Activated naive CD4-positive, alpha-beta T cell treated with anti-CD3 and anti-CD28 coated beads, Interleukin-2, amount 50 U/mL, for 72 hours (primary cell): Measurements from ENCODE around the gene UNK. TPM values are rescaled to one million over a fixed set of nuclear protein-coding genes. Genes with fewer than 3 reads are reported as not detected.
"Not testable (repeated sequence)": the region's sequence is repeated elsewhere in the genome, so short reads cannot be mapped to it uniquely, and the experiment has no call there.

Experiments
- ATAC-seq, 2 donors: fragments of 150-1000 bp; cut with Tn5 transposase; 2 replicates each; pipeline ENCODE4 v1.10.0; 2021; ENCODE audit warnings: mild to moderate bottlenecking in 2 of 2, moderate library complexity in 2 of 2
- DNase-seq, 2 donors: peaks; one replicate each; pipeline ENCODE4 v3.0.0; 2021 to 2022; ENCODE audit warnings: low spot score in 2 of 2
- H3K27ac Mint-ChIP-seq, 2 donors: one replicate each; pipeline ENCODE4 v1.8.0; 2022; ENCODE audit warnings: mild to moderate bottlenecking in 2 of 2, mixed read lengths in 2 of 2
- H3K36me3 Mint-ChIP-seq, 2 donors: one replicate each; pipeline ENCODE4 v1.8.0; 2022; ENCODE audit warnings: mixed read lengths in 2 of 2
- H3K9me3 Mint-ChIP-seq, 2 donors: one replicate each; pipeline ENCODE4 v1.8.0; 2022; ENCODE audit warnings: mixed read lengths in 2 of 2
- total RNA-seq, 2 donors: library from RNA; stranded (reverse); gene quantifications; one replicate each; pipeline ENCODE4 v1.2.3, GENCODE V29; 2022

UNK gene
- total RNA-seq, 2 donors from 2014 or later = 15.3 to 29.3 TPM

DNA sequence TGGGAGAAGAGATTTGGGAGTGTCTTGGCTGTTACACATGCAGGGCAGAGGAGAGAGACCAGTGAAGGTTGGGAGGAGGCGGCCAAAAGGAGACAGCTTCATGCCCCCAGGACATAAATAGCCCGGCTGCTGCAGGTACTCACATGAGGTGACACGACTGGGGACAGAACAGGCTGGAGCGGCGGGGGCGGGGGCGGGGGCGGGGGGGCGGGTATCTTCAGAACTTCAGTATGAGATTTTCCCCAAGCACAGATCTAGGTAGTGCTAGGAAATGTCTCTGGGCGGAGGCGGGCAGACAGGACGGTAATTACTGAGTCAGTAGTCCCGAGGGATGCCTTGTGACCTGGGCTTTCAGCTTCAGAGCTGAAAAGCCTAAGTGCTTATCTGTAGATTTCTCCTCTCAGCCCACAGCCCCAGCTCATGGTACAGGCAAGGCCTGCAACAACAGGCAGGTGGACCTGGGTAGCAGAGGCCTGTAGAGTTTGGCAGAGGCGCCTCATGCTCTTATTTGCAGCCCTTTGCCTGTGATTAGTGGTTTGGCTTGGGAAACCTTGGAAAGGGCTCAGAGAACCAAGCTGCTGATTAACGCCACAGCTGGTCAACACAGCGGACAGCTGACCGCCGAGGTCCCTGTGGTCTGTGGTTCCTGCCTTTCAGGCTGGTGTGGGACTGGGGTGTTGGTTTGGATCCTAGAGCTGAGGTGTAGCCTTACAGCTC, 24.5 kb downstream of the UNK start:
- Mint-ChIP-seq H3K27ac (peak overlapping the region; percentile 20 to 70), H3K36me3 (no peaks in the 10 kb centered on the region), H3K9me3 (no peaks in the 10 kb centered on the region)
- ATAC-seq (no peak), DNase-seq (no peak)

DNA sequence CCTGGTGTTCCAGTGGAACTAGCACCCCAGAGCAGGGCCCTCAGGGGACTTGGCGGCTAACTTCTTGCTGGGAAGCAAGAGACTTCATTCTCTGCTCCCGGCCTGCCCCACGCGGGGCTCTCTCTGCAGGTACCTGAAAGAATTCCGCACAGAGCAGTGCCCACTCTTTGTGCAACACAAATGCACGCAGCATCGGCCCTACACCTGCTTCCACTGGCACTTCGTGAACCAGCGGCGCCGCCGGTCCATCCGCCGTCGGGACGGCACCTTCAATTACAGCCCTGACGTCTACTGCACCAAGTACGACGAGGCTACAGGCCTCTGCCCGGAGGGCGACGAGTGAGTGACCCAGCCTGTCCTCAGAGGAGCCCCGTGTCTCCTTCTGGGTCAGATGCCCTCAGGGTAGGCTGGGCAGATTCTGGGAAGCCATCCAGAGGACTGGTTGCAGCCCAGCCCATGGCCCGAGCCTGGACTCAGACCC, 25.1 kb downstream of the UNK start:
- DNase-seq (no peak), ATAC-seq (no peak)
- no peaks in the 10 kb centered on the region for H3K36me3 Mint-ChIP-seq
- H3K9me3 Mint-ChIP-seq = no peaks in the 10 kb centered on the region
- H3K27ac Mint-ChIP-seq = no peak overlapping the region

DNA sequence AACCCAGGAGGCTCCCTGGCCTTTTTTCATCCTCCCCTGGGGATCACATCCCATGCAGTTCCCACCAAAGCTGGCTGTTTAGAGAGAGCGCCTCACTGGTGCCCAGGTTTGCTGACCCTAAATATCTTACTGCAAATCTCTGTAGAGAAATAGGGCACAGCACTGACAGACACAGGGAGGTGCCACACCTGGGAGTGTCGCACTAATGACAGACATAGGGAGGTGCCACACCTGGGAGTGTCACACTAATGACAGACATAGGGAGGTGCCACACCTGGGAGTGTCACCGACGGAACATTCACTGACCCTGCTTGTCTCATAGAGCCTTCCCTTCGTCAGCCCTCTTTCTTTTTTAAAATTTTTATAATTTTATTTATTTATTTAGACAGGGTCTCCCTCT, 25.6 kb downstream of the UNK start:
- no peaks in the 10 kb centered on the region for H3K9me3 Mint-ChIP-seq
- peak overlapping the region in 1 of 2 donors; percentile 60 for H3K27ac Mint-ChIP-seq
- no peaks in the 10 kb centered on the region for H3K36me3 Mint-ChIP-seq
- ATAC-seq (no peak), DNase-seq (no peak)

DNA sequence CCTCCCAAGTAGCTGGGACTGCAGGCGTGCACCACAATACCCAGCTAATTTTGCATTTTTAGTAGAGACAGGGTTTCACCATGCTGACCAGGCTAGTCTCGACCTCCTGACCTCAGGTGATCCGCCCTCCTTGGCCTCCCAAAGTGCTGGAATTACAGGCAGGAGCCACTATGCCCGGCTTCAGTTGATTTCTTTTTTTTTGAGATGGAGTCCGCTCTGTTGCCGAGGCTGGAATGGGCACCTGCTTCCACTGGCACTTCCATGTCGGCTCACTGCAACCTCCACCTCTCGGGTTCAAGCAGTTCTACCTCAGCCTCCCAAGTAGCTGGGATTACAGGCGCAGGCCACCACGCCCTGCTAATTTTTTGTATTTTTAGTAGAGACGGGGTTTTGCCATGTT, 26.1 kb downstream of the UNK start:
- H3K9me3 Mint-ChIP-seq, DNase-seq, ATAC-seq, H3K36me3 Mint-ChIP-seq, H3K27ac Mint-ChIP-seq: not testable (repeated sequence)

DNA sequence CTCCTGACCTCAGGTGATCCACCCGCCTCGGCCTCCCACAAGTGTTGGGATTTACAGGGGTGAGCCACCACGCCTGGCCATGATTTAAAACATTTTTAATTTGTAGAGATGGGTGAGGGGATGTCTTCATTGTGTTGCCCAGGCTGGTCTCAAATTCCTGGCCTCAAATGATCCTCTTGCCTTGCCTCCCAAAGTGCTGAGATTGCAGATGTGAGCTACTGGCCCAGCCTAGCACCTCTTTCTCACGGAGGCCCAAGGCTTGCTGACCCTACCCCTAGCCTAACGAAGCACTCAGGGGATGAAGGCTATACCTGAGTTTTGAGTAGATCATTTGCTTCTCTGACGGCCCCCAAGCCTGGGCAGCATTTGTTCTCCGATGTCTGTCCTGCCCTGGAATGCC, 26.6 kb downstream of the UNK start:
- Mint-ChIP-seq H3K9me3 (no peaks in the 10 kb centered on the region), H3K27ac (no peak overlapping the region), H3K36me3 (no peaks in the 10 kb centered on the region)
- DNase-seq (no peak), ATAC-seq (no peak)

DNA sequence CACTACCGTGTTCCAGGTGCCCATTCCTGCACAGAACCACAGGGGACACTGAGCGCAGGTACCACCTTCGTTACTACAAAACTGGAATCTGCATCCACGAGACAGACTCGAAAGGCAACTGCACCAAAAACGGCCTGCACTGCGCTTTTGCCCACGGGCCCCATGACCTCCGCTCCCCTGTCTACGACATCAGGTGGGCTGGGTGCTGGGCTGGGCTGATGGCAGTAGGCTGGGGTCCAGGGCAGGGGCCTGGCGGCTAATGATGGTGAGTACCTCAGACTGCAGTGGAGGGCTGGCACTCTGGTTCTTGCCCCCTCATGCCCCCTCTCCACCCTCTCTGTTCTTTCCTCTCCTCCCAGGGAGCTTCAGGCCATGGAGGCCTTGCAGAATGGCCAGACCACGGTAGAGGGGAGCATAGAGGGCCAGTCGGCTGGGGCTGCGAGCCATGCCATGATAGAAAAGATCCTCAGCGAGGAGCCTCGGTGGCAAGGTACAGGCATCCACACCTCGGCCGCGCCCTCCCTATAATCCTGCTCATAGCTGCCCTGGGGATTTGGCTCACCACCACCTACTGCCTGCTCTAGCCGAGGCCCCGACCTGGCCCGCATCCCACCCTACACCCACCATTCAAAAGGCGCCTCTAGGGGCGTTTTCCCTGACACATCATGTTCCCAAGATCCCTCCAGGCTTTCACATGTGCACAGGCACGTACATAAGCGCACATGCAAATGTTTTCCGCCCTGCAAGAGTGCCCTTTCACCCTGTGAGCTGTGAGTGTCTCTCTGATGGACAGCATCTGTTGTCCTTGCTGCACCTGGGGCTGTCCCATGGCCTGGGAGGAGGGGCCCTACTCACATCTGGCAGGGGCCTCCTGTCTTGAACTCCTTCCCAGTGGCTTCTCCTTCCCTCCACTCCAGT, 27.7 kb downstream of the UNK start:
- Mint-ChIP-seq H3K9me3 (no peaks in the 10 kb centered on the region), H3K36me3 (no peaks in the 10 kb centered on the region), H3K27ac (peak overlapping the region; percentile 10 to 87)
- DNase-seq (no peak), ATAC-seq (no peak)

DNA sequence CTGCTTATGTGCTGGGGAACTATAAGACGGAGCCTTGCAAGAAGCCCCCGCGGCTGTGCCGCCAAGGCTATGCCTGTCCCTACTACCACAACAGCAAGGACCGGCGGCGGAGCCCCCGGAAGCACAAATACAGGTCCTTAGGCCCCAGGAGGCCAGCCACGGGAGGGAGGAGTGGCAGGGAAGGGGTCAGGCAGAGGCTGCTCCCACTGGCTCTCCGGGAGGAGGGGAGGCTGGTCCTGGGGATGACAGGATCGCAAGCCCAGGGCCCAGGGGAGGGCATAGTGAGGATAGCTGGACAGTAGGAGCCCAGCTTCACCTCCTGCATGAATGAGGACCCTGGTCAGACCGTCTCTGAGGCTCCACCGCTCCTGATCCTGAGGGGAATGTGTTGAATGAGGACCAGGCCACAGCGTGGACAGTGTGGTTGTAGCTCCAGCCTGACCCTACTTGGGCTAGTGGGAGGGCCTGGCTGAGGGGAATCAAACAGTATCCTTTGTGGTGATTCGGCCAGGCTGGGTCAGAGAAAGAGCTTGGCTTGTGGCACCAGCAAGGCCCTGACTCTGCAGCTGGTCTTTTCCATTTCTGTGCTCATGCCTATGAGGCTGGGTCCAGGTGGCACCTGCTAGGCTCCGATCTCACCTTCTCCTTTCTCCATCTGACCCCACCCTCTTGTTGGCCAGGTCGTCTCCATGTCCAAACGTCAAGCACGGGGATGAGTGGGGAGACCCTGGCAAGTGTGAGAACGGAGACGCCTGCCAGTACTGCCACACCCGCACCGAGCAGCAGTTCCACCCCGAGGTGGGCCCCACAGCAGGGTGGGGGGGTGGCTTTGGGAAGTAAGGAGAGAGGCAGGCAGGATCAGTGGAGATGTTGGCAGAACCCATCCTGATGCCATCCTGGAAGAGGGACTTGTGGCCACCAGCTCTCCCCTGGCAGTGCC, 28.7 kb downstream of the UNK start:
- peak overlapping the region; percentile 10 to 87 for H3K27ac Mint-ChIP-seq
- DNase-seq (no peak), ATAC-seq (no peak)
- H3K9me3 Mint-ChIP-seq = no peaks in the 10 kb centered on the region
- H3K36me3 Mint-ChIP-seq = no peaks in the 10 kb centered on the region

DNA sequence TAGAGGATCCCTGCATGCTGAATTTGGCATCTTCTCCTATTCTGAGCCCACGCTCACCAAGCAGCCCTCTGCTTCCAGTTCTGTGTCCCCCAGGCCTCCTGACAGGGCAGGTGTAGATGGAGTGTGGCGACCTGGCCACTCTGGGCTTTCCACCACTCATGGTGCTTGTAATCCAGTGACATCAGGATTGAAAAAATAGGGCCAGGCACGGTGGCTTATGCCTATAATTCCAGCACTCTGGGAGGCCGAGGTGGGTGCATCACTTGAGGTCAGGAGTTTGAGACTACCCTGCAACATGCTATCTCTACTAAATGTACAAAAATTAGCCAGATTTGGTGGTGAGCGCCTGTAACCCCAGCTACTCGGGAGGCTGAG, 29.4 kb downstream of the UNK start:
- DNase-seq (no peak), ATAC-seq (no peak)
- peak overlapping the region; percentile 10 to 14 for H3K27ac Mint-ChIP-seq
- H3K9me3 Mint-ChIP-seq = no peaks in the 10 kb centered on the region
- no peaks in the 10 kb centered on the region for H3K36me3 Mint-ChIP-seq

DNA sequence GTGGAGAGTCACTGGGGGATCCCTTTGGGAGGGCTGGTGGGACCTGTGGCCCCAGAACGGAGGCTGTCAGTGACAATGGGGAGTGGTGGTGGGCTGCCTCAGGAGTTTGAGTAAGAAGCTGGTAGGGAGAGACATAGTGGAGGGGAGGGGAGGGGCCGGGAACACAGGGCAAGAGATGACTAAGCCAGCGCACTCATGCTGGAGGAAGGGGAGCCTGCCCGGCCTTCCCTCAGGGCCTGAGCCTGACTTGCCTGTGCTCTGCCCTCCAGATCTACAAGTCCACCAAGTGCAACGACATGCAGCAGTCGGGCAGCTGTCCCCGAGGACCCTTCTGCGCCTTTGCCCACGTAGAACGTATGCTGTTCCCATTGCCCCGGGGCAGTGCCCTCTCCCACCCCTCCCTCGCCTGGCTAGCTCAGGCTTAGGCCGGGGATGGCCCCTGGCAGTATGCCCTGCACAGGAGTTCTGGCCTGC, 30.3 kb downstream of the UNK start:
- DNase-seq = no peak
- H3K36me3 Mint-ChIP-seq = no peaks in the 10 kb centered on the region
- no peak for ATAC-seq

DNA sequence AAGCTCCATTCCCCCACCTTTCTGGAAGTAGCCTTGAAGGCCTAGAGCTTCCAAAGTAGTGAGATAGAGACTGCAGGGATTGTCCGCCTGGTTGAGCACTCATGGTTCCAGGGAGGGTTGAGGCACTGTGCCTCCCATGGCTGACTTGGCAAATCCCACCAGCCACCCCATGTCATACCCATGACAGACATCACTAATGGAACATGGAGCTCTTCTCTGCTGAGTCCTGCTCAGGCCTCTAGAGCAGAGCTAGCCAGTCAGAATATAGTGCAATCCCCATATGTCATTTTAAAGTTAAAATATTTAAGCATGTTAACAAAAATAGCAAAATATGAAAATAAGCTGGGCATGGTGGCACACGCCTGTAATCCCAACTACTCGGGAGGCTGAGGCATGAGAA, 30.8 kb downstream of the UNK start:
- no peaks in the 10 kb centered on the region for H3K9me3 Mint-ChIP-seq
- DNase-seq = no peak
- H3K36me3 Mint-ChIP-seq = no peaks in the 10 kb centered on the region
- H3K27ac Mint-ChIP-seq = no peak overlapping the region
- ATAC-seq = no peak

More for the DNA sequence above, 30.3 kb downstream of the UNK start:
- peak overlapping the region in 1 of 2 donors; percentile 58 for H3K27ac Mint-ChIP-seq
- H3K9me3 Mint-ChIP-seq = no peaks in the 10 kb centered on the region

DNA sequence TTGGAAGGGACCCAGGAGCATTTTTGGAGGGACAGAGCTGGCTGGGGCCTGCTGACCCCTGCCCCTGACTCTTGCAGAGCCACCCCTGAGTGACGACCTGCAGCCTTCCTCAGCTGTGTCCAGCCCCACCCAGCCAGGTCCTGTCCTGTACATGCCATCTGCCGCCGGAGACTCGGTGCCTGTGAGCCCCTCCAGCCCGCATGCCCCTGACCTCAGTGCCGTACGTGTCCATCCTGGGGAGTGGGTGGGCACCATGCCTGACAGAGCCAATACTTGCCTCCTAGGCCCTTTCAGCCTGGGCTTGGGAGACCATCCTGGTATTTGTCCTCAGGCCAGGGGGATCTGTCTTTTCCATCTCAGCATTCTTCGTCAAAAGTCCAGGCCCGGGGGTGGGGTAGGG, 32.1 kb downstream of the UNK start:
- no peak for DNase-seq
- no peaks in the 10 kb centered on the region for H3K36me3 Mint-ChIP-seq
- no peak for ATAC-seq

DNA sequence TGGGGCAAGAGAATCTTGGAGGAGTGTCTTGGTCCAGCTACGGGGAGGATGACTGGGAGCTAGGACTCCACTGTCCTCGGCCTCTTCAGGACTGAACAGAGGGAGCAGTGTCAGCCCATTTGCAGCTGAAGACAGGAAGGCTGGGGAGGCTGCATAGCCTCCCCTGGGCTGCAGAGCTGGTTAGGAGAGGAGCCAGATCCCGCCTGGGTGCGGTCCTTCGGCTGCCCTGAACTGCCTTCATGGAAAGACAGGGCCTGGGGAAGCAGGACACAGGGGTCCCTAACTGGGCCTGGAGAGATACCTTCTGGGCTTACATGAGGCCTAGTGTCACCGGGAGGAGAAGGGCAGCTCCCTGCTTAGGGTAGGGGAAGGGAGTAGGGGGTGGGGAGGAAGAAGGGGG, 33.0 kb downstream of the UNK start:
- H3K9me3 Mint-ChIP-seq = no peaks in the 10 kb centered on the region
- peak overlapping the region in 1 of 2 donors; percentile 29 for H3K27ac Mint-ChIP-seq
- DNase-seq (no peak), ATAC-seq (no peak)
- H3K36me3 Mint-ChIP-seq = no peaks in the 10 kb centered on the region

More for the DNA sequence above, 32.1 kb downstream of the UNK start:
- H3K9me3 Mint-ChIP-seq = no peaks in the 10 kb centered on the region
- H3K27ac Mint-ChIP-seq = peak overlapping the region; percentile 22 to 29

DNA sequence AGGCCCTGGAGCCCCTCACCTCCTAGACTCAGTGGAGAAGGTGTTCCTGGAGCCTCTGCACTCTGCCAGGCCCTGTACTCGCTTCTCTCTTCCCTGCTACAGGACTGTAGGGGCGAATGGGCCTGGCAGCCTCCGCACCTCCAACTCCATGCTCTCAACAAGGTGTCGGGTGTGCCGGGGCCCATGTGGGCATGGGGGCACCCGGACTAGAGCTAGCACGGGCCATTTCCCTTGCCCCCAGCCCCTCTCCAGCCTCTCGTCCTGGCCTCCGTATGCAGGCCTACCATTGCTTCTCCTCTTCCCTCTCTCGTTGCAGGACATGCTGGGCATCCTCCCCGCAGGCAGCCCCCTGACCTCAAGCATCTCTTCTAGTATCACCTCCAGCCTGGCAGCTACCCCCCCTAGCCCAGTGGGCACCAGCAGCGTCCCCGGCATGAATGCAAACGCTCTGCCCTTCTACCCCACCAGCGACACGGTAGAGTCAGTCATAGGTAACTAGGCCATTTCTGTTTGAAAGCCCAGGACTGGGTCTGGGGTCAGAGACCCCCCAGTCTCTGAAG, 33.8 kb downstream of the UNK start:
- Mint-ChIP-seq H3K27ac (peak overlapping the region in 1 of 2 donors; percentile 84), H3K36me3 (no peaks in the 10 kb centered on the region), H3K9me3 (no peaks in the 10 kb centered on the region)
- DNase-seq (no peak), ATAC-seq (no peak)

DNA sequence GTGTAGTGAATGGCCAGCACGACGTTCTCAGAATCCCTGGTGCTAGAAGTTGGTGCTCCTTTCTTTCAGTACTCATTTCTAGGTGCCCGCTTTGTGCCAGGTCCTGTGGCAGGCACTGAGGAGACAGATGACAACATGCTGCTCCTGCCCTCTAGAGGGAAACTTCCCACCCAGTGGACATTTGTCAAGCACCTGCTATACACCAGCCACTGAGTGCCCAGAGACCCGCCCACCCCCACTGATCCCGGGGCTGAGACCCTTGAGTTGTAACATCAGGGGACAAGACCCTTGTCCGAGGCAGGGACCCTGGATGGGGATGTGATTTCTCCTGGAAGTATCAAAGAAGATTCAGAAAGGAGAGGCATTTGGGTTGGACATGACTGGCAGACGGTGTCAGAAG, 34.5 kb downstream of the UNK start:
- ATAC-seq (no peak), DNase-seq (no peak)
- H3K36me3 Mint-ChIP-seq = no peaks in the 10 kb centered on the region
- peak overlapping the region; percentile 81 to 84 for H3K27ac Mint-ChIP-seq
- H3K9me3 Mint-ChIP-seq = no peaks in the 10 kb centered on the region

DNA sequence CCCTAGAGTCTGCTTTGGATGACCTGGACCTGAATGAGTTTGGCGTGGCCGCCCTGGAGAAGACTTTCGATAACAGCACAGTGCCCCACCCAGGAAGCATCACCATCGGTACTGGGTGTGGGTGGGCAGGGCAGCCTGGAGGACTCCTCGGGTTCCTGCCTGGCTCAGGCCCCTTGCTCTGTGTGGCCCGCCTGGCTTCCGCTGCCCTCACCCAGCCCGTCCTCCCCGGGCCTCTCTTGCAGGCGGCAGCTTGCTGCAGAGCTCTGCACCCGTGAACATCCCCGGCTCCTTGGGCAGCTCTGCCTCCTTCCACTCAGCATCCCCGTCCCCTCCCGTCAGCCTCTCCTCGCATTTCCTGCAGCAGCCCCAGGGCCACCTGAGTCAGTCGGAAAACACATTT, 35.1 kb downstream of the UNK start:
- no peak for DNase-seq
- Mint-ChIP-seq H3K9me3 (no peaks in the 10 kb centered on the region), H3K36me3 (no peaks in the 10 kb centered on the region), H3K27ac (peak overlapping the region; percentile 81 to 84)
- no peak for ATAC-seq
